Stimulated activated naive CD4-positive, alpha-beta T cell treated with Interleukin-2 at 50 U/mL for 16 hours (primary cell): ENCODE data around the gene ZNF518B.

Experiments used
- DNase-seq: peaks from one replicate; lab custom pipeline; 2025; lab: John Stamatoyannopoulos, UW

The ZNF518B gene, protein sequence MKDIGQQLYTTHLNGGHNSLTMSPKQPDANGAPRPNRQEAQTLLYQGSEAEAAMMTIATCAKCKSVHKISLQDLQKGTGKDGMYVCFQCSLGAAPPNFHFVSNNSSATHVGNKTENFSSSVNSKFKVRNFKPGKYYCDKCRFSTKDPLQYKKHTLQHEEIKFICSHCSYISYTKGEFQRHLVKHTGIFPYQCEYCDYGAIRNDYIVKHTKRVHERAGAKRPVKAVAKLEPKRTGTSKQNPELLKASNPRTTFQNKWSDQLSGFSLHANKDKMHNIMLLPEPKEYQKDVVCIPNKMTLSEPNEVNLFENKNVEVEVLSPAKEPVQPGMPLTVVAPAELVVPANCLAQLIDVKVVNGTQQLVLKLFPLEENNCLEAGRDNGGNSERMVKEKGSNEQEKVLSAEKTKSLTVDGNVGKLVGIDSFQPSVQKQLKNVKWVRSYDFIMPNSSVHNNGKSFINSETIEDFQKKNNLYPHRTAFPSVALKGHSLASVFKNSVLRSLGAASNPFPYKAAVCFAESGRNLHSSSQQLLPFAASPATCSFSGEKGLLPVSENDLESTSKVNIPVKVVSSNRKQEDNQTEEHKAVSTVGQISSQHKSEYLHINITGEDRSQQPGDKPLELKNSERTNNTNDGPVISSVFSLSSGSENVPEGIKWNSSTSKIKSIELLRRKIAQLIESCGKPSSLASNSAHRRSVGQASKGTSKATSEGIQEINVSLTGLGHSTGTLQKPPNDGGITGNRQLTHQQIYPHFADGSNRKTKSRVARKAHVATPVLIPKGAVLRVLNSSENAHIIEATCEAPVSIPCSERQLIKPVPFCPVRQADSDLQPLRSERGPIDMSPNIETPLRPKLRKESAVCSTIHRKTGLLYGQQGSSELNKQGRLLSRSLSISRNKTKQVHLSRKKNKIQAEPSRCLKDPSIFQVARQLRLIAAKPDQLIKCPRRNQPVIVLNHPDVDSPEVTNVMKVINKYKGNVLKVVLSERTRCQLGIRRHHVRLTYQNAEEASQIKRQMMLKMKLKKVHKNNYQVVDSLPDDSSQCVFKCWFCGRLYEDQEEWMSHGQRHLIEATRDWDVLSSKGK

DNA sequence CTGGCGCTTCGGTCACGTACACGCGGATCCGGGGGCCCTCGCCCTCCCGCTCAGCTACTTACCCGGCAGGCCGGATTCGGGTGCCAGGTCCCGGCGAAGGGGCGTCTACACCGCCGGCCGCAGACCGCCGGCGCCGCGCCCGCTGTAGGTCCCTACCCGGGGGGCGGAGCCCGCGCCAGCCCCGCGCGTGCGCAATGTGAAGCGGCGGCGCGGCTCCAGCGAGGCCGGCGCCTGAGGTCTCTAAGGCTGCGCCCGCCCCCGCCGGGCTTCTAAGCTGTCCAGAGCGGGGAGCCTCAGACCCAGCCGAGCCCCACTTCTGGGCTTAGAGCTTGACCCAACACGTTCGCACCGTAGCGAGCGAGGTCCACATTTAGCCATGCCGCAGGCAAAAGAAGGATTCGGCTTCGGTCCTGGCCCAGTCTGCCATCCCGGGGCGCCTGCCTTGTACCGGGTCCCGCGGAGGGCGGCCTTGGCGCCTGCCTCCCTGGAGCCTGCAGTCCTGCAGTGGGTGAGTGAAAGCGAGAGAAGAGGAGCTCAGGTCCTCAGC, at the start of gene ZNF518B:
ZNF518B (minus strand) TSS at position 172 of the 547 bp plus-strand sequence. CDS start 11,098 bp downstream, outside the sequence.
- peak; percentile 71 for DNase-seq

DNA sequence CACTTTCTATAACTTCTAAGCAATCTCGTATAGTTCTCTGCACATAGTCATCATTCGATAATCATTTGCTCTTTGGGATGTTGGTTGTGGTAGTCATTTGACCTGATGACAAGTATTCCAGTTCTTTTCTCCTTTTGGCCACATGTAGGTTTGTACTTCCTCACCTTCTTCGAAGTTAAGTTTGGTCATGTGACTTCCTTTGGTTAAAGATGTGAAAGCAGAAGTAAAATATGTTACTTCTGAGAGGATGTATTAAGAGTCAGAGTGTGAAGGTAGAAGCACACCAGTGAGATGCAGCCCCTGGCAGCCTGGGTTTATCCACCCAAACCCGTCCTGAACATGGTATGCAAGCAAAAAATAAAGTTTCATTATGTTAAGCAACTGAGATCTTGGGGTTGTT, 48.9 kb upstream of the ZNF518B start:
- no peak for DNase-seq

DNA sequence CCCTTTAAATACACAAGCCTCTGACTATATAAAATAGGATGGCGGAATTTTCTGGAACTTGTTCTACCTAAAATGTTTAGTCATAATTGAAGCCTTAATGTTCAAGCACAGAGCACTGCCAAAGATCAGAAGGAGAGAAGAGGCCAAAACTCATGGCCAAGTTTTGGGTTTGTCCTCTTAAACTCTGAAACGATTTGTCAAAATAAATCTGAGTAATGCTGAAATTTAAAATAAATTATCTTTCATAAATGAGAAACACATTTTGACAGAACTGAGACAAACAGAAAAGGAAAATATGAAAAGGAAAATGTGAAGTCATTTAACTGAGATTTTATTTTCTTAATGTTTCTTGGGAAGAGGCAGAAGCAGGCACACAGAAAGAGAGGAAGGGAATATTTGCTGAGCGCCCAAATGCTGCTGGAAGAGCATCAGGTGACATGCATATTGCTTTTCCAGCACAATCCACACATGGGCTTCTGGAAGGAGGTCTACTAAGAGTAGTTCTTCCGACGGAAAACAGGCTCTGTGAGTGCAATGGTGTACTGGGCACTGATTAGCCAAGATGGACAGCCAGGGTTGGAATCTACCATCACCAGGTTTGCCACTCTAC, 47.4 kb upstream of the ZNF518B start:
- no peak for DNase-seq

DNA sequence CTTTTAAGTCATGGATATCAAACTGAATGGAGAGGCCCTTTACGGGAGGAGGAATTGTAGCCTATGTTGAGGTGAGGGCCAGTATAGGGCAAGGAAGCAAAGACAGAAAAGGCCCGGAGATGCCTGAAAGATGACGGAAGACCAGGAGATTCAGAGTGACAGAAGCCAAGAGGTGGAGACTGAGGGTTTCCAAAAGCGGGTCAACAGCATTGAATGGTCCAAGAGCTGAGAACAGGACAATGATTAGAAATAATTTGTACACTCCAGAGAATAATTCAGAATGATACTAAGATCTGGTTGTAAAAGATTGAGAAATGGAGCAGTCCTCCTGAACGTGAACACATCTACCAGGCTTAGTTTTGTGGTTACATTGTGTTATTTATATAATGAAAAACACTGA, 45.5 kb upstream of the ZNF518B start:
- DNase-seq = no peak

DNA sequence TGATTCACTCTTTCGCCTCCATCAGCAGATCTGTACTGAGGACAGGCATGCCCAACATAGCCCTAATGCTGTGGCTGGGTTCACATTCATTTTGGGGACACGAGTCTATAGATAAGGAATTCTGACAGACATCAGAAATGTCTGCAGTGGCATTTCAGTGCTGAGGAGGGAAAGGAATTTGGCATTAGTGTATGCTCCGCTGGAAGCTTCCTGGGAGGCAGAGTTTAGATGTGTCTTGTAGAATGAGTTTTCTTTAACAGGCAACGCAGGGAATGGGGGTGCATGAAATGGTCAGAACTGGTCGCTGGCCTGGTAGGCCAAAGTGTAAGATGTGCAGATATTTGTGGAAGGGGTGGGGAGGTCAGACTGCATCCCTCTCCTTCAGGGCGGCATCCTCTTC, 43.5 kb upstream of the ZNF518B start:
- no peak for DNase-seq

DNA sequence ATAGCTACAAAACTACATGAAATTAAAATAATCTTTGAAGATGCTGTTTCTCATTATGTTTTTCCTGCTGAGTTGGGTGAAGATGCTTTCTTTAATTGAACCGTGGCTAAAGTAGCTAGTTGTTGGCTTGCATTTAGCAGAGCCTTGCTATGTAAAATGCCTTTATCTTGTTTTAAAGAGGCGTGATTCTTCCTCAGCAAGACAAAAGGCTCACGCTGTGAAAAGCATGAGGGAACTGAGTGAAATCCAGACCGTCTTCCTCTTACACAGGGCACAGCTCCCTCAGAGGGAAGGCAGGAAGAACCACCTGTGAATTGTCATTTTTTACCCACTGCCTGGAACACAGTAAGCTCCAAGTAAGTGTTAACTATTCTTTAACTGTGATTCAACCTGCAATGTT, 39.0 kb upstream of the ZNF518B start:
- no peak for DNase-seq

DNA sequence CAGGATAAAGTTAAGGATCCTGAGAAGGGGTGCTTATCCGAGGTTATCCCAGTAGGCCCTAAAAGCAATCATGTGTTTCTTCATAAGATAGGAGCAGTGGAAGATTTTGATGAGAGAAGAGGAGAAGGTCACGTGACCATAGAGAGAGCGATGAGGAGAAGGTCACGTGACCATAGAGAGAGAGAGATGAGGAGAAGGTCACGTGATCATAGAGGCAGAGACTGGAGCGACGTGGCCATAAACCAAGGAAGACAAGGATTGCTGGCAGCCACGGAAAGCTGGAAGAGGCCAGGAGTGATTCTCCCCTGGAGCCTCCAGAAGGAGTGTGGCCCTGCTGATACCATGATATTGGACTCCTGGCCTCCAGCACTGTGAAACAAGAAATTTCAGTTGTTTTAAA, 38.4 kb upstream of the ZNF518B start:
- no peak for DNase-seq

DNA sequence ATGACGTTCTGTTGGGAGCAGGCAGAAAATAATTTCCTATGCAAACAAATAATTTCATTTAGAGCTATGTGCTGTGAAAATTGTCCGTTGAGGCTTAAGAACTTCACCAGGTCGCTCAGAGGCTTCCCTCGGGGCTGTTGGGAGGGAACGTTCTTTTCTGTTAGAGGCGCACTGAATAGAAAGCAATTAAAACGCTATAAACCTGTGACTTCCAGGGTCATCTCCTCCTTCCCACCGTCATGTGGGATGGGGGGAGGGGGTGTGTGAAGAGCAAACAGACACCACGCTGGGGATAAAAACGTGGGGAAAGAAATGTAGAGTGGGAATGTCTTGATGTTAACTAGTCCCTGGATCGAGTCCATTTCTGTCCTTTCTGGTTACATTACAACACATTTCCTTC, 35.2 kb upstream of the ZNF518B start:
- DNase-seq = no peak

DNA sequence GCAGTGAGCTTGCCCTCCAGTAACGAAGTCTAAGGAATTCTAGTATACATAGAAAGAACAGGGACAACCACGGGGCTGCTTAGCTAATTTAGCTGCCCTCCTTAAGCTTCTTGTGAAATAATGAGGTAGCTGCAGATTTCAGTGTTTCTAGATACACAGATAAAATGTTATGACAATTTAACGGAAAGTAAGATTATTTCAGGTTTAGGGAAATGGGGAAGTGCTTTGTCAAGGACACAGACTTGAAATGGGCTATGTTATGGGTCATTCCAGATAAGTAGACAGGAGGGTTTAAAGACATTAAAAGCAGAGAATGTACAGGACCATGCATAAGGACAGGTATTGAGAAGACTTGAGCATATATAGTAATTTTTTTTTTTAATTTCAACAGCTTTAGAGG, 34.2 kb upstream of the ZNF518B start:
- no peak for DNase-seq

DNA sequence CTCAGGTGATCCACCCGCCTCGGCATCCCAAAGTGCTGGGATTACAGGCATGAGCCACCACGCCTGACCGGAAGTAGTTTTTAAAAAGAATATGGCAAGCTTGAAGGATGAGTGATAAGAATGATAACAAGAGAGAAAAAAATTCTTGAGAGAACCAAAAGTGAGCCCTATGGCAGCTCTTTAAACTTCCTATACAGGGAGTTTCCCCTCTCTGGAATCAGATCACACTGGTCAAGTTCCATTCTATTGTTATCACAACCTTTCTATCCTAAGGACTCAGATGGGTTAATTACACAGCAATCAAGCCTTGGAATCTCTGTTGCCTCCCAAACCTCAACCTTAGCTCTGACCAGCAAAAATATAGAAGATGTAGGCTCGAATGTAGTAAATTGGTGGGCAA, 33.8 kb upstream of the ZNF518B start:
- no peak for DNase-seq

DNA sequence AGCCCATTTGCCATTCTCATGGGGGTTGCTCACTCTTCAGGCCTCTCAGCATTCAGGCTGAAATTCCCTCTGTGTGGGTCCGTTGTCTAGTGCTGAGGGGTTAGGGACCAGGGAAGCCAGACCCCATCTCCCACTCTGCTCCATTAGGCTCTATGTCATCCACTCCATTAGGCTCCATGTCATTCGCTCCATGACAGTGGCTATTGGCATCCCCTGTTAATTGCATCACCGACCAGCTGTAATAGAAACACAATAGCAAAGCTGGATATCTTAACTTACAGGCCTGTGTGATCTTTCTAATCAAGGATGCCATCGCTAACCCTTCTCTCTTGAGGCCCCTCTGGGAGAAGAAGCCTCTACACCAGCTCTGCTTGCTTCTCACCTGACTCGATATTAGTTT, 25.7 kb upstream of the ZNF518B start:
- no peak for DNase-seq

DNA sequence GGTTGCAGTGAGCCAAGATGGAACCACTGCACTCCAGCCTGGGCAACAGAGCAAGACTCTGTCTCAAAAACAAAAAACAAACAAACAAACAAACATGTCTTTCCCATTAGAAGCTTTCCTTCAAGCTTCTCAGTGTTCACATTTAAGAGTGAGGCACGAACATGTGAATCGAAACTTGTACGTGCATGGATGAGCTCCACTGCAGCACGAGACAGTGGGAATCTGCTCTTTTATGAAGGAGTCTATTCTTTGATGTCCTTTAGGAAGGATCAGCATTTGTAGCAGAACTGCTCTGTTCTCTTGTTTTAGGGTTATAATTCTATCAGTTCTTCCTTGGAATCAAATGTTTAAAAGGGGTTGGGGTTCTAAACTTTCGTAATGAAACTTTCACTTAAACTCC, 23.4 kb upstream of the ZNF518B start:
- DNase-seq = no peak

DNA sequence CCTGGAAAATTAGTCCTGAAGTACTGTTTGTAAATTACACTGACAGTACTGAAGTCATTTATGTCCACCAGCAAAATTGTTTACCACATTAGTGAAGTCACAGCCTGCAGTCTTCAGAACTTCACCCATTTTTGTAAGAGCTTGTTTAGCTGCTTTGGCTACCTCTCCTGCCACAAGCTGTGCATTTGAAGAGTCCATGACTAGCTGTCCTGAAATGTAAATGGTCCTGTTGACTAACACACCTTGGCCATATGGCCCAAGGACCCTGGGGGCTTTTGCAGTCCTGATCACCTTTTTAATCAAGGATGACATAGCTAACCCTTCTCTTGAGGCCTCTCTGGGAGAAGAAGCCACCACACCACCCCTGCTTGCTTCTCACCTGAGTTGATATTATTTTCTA, 21.4 kb upstream of the ZNF518B start:
- DNase-seq = no peak

DNA sequence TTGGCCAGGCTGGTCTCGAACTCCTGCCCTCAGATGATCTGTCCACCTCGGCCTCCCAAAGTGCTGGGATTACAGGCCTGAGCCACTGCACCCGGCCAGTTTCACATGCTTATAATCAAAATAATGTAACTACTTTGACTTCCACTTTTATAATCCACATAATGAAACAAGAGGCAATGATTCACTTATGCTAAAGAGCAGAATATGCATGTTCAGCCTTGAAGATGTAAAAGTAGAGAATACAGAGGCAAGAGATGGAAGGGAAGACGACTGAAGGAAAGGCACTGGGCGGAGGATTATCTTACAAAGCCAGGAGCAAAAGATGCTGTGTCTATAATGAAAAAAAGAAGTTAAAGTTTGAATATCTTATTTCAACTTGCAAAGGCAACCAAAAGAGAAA, 13.3 kb upstream of the ZNF518B start:
- DNase-seq = no peak

DNA sequence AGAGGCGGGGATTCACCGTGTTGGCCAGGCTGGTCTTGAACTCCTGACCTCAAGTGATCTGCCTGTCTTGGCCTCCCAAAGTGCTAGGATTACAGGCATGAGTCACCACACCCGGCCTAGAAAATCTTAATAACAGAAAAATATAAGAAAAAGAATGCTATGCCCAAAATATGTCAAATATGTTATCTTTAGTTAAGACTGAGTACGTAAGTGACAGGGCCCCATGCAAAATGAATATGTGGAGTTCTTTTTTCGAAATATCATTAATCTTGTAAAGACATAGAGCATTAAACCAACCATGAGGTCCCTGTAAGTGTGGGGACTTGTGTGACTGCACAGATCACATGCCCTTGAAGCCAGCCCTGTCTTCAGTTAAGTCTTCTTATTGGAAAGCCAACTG, 8.9 kb upstream of the ZNF518B start:
- no peak for DNase-seq

DNA sequence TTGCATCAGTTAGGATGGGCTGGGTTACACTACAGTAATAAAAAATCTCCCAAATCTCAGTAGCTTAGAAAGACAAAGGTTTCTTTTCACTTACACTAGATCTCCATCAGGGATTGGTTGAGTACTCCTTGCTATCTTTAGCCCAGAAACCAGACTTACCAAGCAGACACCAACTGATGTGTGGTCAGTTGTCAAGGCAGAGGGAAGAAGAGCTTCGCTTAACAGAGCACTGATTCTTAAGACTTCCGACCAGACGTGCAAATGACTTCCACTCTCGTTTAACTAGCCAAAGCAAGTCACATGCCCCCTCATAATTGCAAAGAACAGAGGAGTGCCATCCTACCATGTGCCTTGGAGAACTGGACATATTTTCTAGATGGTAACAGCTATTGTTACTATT, 5.7 kb upstream of the ZNF518B start:
- DNase-seq = no peak

DNA sequence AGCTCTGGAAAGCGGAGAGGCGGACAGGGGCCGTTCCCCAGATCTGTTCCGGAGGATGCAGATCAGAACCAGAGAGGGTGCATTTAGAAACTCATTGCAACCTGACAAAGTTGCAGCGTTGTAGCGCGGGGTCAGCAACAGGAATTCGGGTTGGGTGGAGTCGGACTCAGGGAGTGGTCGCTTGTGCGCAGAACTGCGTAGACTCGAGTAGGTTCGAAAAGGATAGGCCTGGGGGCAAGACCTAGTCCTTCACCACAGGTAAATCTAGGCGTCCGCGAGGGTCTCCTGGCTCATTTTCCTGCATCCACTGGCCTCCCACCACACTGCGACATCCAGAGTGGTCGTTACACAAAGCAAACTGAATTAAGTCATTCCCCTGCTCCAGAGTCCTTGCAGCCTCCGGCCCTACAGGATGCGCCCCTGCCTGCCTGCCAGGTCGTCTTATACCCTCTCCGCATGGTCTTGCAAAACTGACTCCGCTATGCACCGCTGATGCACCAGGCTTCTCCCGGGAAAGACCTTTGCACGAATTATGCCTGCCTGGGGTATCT, 4.7 kb upstream of the ZNF518B start:
- DNase-seq = no peak

DNA sequence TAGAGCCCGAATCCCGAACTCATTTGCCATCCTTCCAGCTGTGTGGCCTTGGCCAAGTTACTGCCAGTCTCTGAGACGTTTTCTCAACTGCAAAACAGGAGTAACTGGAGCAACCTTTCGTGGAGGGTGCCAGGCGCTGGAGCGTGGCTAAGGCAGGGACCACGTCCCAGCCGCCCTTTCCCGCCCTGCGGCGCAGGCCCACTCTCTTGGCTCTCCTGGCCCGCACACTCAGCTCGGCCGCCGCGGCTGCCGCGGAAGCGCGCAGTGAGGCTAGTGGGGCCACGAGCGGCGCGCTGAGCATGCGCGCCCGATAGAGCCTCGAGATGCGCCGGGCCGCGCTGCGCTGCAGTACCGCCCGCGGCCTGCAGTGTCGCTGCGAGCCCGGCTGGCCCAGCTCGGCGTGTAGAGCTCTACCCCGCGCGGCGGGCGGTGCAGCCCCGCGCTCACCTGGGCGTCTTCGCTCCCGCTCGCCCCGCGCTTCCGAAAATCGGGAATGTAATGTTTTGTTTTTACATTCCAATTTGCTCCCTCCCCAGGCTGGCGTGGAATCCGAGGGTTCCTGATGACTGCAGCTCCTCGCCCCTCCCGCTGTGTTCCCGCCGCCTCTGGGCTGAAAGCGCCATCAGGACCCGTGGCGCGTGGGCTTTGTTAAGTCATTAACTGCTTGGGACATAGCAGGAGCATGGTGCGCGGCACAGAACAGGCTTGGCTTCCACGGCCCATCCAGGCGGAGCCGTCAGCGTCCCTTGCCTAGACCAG, 4.0 kb upstream of the ZNF518B start:
- DNase-seq = peak; percentile 60

DNA sequence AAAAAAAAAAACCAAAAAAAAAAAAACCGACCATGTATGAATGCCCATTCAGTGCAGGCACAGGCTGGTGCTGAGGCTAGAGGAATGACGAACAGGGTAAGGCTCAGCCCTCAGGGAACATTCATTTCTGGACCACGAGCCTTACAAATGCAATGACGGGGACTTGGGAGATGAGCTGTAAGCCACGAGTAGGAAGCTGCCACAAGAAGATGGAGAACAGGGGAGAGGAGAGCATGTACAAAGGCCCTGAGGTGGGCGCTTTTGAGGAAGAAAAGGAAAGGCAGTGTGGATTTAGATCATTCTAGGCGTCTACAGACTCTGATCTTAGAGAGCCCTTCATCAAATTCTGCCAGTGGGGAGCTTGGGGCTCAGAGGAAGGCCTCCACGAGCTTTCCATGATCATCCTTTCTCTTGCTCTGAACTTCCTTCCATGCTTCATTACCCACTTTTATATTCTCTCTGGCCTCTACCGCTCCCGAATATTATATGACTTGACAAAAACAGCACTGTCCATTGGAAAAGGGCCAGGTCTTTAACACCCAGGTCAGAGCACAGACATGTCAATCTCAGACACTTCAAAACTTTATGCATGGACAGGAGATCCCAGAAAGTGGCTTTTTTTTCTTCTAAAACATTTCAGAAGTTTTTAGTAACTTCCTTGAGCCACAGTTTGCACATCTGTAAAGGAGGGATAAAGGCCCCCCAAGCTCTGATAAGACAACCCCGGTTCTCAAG, 3.3 kb upstream of the ZNF518B start:
- peak; percentile 5 for DNase-seq

DNA sequence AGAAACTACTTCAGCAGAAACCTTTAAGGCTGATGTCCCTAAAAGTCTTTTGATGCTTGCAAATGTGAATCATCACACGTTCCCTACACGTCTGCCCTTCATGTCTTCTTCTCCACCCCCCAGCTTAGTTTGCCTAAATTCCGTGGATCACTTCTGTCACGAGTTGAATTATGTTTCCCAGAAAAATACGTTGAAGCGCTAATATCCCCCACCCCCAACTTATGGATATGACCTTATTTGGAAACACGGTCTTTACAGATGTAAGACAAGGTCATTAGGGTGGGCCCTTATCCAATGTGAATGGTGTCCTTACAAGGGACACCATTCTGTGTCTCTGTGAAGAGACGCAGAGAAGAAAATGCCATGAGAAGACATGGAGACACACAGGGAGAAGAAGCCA, 2.1 kb upstream of the ZNF518B start:
- DNase-seq = no peak
